ENCODE data around the gene SLC2A8.

Gene SLC2A8

GRCh38 chr9:127396808-127397645 is at the start of gene SLC2A8:
Gene SLC2A8, plus strand, starts transcription at chr9:127397169. Its CDS starts 62 bp downstream, at chr9:127397231.
- DNase-seq (ENCODE audit: low read depth): peak; percentile 98

- peak; percentile 56 for DNase-seq (ENCODE audit: low read depth)
These were observed 48.9 kb upstream of the SLC2A8 start for GRCh38 chr9:127347831-127348776.

GRCh38 chr9:127349483-127350113 is 47.4 kb upstream of the SLC2A8 start:
- DNase-seq (ENCODE audit: low read depth): no peak

GRCh38 chr9:127351182-127352166 is 45.5 kb upstream of the SLC2A8 start:
- no peak for DNase-seq (ENCODE audit: low read depth)

- DNase-seq (ENCODE audit: low read depth): no peak
These were observed 43.1 kb upstream of the SLC2A8 start for GRCh38 chr9:127353882-127354281.

- no peak for DNase-seq (ENCODE audit: low read depth)
These were observed 40.1 kb upstream of the SLC2A8 start for GRCh38 chr9:127356906-127357305.

GRCh38 chr9:127358023-127358535 is 38.9 kb upstream of the SLC2A8 start:
- no peak for DNase-seq (ENCODE audit: low read depth)

- no peak for DNase-seq (ENCODE audit: low read depth)
These were observed 38.2 kb upstream of the SLC2A8 start for GRCh38 chr9:127358770-127359169.

GRCh38 chr9:127360250-127360649 is 36.7 kb upstream of the SLC2A8 start:
- DNase-seq (ENCODE audit: low read depth): no peak

GRCh38 chr9:127360829-127361228 is 36.1 kb upstream of the SLC2A8 start:
- peak; percentile 8 for DNase-seq (ENCODE audit: low read depth)

GRCh38 chr9:127361561-127361960 is 35.4 kb upstream of the SLC2A8 start:
- no peak for DNase-seq (ENCODE audit: low read depth)

- no peak for DNase-seq (ENCODE audit: low read depth)
These were observed 34.1 kb upstream of the SLC2A8 start for GRCh38 chr9:127362829-127363228.

GRCh38 chr9:127365461-127365860 is 31.5 kb upstream of the SLC2A8 start:
- DNase-seq (ENCODE audit: low read depth): no peak

- DNase-seq (ENCODE audit: low read depth): no peak
These were observed 30.4 kb upstream of the SLC2A8 start for GRCh38 chr9:127366594-127366993.

GRCh38 chr9:127368852-127369402 is 28.0 kb upstream of the SLC2A8 start:
- DNase-seq (ENCODE audit: low read depth): no peak

- no peak for DNase-seq (ENCODE audit: low read depth)
These were observed 27.5 kb upstream of the SLC2A8 start for GRCh38 chr9:127369428-127369827.

- DNase-seq (ENCODE audit: low read depth): no peak
These were observed 26.8 kb upstream of the SLC2A8 start for GRCh38 chr9:127370147-127370579.

- no peak for DNase-seq (ENCODE audit: low read depth)
These were observed 26.0 kb upstream of the SLC2A8 start for GRCh38 chr9:127370672-127371648.

GRCh38 chr9:127380479-127380878 is 16.5 kb upstream of the SLC2A8 start:
- DNase-seq (ENCODE audit: low read depth): no peak

Data from fibroblast of the conjunctiva (primary cell).